Tongue (tissue), 2 donors: ENCODE data around the gene RMC1. TPM values are rescaled to one million over a fixed set of nuclear protein-coding genes. Genes with fewer than 3 reads are reported as not detected.
"Not testable (repeated sequence)": the region's sequence is repeated elsewhere in the genome, so short reads cannot be mapped to it uniquely, and the experiment has no call there.

Source experiments
- DNase-seq: peaks from one replicate; pipeline ENCODE4 v3.0.0-alpha.2; 2015
- total RNA-seq: library from RNA; depleted of rRNA; stranded (reverse); fragments of >200 nt; gene quantifications from one replicate; pipeline ENCODE4 v1.2.3, GENCODE V29; 2014

RMC1 gene
- total RNA-seq, 1 donor from 2014 or later, result 10.4 TPM

DNA sequence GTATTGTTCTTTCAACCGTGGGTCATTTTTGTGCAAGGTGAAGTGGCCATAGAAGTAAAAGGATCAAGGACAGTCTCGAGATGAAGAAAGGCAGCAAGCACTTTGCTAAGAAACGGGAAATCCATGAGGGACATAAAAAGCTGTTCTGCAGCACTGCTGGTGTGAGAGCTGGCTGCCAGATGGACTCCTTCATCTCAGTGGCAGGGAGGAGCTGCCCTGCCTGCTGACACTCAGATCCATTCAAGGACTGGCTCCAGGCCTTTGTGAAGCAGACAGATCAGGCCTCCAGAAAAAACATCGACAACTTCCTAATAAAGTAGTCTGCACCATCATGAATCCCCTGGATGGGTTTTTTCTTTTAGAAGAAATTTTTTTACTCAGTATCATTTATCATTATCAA lies 29.5 kb downstream of the RMC1 start:
- DNase-seq, result no peak

- no peak for DNase-seq
These were observed 31.0 kb downstream of the RMC1 start for GRCh38 chr18:23534276-23534675.

- peak; percentile 72 for DNase-seq
These were observed 32.9 kb downstream of the RMC1 start for GRCh38 chr18:23536204-23536603.

DNA sequence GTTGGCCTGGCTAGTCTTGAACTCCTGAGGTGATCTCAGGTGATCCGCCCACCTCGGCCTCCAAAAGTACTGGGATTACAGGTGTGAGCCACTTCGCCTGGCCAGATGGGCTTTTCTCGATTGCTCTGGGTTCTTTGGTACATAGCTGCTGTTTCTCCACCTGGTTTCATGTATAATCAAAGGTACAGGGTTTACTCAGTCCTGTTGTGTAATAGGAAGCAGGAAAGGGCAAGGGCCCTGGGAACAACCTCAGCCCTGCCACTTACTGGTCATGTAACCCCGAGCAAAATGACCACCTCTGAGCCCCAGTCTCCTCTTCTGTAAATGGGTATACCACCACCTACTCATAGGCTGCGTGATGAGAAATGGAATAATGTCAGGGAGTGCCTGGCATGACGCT lies 34.0 kb downstream of the RMC1 start:
- no peak for DNase-seq

- peak; percentile 61 for DNase-seq
These were observed 34.7 kb downstream of the RMC1 start for GRCh38 chr18:23538001-23538400.

DNA sequence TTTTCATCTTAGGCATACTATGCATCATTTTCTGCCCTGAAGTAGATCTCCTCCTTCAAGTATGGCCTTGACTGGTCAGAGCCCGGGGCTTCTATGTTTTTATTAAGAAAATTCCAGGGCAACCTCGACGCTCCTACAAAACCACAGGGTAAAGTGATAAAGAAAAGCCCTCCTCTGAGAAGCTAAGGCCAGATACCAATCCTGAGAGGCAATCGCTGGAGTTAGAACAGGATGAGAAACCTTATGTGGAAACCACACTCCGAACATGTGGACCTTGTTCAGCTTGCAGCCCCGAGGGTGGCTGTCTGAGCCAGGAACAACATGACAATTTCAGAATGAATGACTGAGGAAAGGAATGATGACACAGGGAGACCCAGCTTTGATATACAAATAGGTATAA lies 35.6 kb downstream of the RMC1 start:
- no peak for DNase-seq

GRCh38 chr18:23539296-23539695 lies 36.0 kb downstream of the RMC1 start:
- DNase-seq, result no peak

DNA sequence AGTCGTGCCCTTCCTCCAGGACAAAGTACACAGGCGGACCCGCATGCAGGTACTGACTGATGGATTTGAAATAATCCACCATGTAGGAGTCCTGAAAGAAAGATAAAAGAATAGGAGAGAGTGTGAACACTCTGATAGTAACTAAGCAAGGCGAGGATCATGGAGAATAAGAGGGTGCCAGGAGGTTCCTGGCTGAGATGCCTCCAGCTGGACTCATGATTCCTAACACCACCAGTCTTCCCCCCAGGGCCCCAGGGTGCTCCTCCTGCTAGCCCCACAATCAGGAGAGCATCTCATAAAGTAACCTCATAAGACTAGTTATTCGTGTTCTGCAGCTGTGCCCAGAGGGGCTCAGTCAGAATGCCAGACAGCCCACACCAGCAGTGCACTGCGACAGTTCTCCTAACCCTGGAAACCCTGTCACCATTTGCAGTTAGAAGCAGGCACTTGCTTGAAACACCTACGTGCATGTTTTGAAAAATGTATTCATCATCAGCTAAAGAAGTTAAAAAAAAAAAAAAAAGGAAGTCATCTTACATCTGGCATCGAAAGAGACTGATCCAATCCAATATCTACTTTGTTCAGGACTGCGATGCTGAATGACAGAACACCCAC lies 36.7 kb downstream of the RMC1 start:
- DNase-seq, result no peak

DNA sequence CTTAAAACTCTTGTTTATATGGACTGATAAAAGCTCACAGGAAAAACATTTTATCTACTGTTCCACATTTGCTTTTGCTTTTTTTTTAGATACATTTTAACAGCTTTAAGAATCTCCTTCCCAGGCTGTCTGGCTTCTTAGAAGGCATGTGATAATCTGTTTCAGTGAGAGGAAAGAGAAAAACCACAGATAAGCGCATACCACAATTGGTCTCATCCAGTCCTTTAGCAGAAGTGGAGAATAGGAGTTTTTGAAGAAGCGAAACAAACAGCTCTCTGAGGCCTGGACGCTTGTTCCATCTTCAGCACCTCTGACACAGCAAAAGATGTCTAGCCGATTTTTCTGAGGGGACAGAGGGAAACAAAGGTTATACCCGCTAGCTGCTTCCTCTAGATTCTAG lies 37.6 kb downstream of the RMC1 start:
- no peak for DNase-seq

DNA sequence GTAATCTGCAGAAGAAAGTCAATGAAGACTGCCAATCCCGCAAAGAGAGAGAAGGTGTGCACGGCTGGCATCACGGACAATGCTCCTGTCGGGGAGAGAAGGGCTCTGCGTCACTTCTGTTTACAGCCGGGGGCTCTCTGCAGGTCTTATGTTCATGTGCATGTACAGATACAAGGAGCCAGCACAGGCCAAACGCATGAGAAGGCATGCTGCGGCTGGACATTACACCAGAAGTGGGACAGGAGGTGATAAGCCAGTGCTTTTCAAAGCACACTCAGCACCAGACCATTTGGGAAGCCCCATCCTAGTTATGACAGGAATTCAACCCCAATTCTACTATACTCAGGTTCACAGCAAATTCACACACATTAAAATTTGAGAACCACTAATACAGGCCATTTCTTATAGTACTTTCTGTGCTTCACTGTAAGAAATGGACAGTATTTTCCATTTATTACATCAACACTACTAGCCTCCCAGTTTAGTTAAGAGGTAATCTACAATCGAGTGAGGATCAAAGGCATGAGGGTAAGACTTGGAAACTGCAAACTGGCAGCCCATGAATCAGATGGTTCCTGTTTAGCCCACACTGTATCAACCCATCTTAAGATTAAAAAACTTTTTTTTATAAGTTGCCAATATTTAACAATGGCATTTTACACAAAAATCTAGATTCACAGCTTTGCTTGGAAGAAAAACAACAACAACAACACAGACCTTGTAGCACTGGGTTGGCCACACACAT lies 38.2 kb downstream of the RMC1 start:
- DNase-seq, result no peak

GRCh38 chr18:23542461-23542860 lies 39.1 kb downstream of the RMC1 start:
- DNase-seq, result no peak

GRCh38 chr18:23545247-23545789 lies 42.0 kb downstream of the RMC1 start:
- no peak for DNase-seq

GRCh38 chr18:23547306-23547705 lies 44.0 kb downstream of the RMC1 start:
- DNase-seq, result no peak

GRCh38 chr18:23547846-23548245 lies 44.5 kb downstream of the RMC1 start:
- DNase-seq, result no peak

- no peak for DNase-seq
These were observed 45.0 kb downstream of the RMC1 start for GRCh38 chr18:23548275-23548674.

- DNase-seq, result no peak
These were observed 45.4 kb downstream of the RMC1 start for GRCh38 chr18:23548719-23549118.

- DNase-seq, result no peak
These were observed 47.6 kb downstream of the RMC1 start for GRCh38 chr18:23550898-23551297.

DNA sequence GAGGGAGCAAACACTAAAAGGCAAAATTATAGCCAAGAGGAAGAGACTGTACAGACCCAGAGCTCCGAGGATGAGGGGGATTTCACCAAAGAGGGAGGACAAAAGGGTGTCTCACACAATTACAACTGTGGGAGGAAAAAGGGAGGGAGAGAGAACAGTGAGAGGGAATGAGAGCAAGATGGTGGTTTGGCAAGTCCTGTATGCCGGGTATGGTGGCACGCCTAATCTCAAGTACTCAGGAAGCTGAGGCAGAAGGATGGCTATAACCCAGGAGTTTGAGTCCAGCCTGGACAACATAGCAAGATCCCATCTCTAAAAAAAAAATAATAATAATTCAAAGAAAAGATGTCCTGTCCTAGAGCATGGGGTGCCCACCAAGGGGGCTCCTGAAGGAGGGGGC lies 48.7 kb downstream of the RMC1 start:
- no peak for DNase-seq

GRCh38 chr18:23552505-23552904 lies 49.2 kb downstream of the RMC1 start:
- peak; percentile 67 for DNase-seq

- peak; percentile 89 for DNase-seq
These were observed 50.6 kb downstream of the RMC1 start for GRCh38 chr18:23553887-23554286.

DNA sequence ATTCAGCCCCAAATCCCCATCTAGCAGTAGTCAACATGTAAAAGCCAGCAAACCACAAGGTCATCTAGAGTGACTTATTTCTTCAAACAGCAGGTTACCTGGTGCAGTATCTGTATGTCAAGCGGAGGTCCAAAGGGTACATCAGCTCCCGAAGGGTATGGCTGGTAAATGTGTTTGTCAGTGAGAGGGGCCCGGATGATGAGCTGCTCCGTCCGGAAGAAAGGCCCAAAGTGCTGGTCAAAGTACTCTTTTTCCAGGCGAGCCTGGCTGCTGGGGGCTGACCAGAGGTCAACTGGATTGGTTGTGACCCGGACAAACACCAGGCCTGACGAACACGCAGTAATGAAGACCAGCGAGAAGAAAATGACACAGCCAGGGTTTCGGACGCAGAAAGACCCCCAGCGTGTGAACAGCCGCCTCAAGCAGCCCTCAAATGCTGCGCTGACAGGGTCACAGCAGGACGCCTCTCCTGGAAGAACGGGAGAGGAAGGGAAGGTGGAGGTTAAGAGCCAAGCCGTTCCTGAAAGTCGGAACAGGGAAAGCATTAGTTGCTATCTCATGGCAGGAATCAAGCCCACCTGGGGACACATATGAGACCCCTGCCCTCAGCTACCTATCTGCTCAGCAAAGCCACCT lies 53.0 kb downstream of the RMC1 start:
- no peak for DNase-seq

DNA sequence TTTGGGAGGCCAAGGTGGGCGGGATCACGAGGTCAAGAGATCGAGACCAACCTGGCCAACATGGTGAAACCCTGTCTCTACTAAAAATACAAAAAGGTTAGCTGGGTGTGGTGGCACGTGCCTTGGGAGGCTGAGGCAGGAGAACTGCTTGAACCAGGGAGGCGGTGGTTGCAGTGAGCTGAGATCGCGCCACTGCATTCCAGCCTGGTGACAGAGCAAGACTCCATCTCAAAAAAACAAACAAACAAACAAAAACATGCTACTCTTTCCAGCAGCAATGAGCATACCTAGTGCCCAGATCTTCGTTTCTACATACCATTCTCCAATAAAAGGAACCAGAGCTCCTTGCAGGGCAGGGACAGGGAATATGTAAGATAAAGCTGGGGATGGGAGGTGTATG lies 54.2 kb downstream of the RMC1 start:
- DNase-seq, result not testable (repeated sequence)

DNA sequence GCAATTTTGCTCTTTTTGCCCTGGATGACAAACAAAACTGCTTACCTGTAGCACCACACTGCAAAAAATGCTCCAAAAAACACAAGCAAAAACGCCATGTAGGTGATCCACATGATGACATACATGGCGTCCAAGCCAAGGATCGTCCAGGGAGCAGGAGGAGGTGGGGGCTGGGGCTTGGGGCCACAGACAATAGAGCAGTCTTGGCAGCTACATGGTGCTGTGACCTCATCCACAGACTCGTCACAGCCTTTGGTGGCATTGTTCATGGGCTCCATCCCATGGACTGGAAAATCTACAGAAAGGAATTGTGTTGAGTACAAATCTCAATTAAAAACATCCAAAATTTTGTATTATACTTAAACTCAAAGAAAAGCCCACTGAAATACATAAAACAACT lies 56.9 kb downstream of the RMC1 start:
- no peak for DNase-seq
